GM12865 (cell line): ENCODE results near the gene PGM3.

Experiments used
- DNase-seq: peaks from one replicate; pipeline ENCODE4 v3.0.0; 2010; ENCODE audit warnings: low read depth
- H3K4me3 ChIP-seq: 2 replicates; pipeline ENCODE4 v1.5.1; 2011; ENCODE audit warnings: mild to moderate bottlenecking, low read depth, low read length, control low read depth
- CTCF ChIP-seq: IDR thresholded peaks from 2 replicates; pipeline ENCODE4 v1.5.1; 2011; ENCODE audit warnings: low read length, control low read depth, low read depth, inconsistent platforms; ENCODE audit not compliant: insufficient read depth; ENCODE audit errors: missing control alignments

Gene PGM3

GRCh38 chr6:83183082-83183828 lies 9.8 kb downstream of the PGM3 start:
- no peak for DNase-seq
- no peak for TF ChIP-seq CTCF
- no peak overlapping the region for H3K4me3 ChIP-seq

DNA sequence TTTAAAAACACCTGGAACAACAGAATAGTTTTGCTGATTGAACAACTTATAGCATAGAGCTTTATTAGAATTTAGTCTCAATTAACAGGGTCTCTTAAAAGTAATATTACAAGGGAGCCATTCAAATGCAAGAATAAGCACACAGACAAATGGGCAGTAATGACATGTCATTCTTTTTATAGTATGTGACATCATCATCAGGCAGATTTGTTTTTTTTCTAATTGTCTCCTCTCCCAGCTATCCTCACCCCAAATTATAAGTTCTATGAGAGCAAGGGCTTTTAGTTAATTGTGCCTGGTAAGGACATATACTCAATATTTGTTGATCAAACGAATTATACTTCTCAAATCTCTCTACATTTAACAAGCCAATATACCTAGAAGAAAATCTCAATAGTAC lies 11.0 kb downstream of the PGM3 start:
- no peak overlapping the region for H3K4me3 ChIP-seq
- DNase-seq, result no peak
- no peak for TF ChIP-seq CTCF

- TF ChIP-seq CTCF, result no peak
- no peak for DNase-seq
- no peak overlapping the region for H3K4me3 ChIP-seq
Observed at GRCh38 chr6:83180426-83180950, 12.6 kb downstream of the PGM3 start.

DNA sequence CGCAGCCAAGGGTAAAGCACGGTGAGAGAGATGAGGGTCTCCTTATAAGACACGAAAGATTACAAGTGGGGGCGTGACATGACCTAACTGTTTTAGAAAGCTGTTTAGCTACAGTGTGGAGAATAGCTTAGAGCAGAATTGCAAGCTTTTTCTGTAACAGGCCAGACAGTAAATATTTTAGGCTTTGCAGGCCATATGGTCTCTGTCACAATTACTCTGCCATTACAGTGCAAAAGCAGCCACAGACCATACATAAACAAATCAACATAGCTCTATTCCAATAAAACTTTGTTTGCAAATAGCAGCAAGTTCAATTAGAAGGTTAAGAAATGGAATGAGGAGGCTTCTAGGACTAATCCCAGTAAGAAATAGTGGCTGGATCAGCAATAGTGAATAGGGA lies 16.8 kb downstream of the PGM3 start:
- no peak for DNase-seq
- no peak overlapping the region for H3K4me3 ChIP-seq
- no peak for TF ChIP-seq CTCF

DNA sequence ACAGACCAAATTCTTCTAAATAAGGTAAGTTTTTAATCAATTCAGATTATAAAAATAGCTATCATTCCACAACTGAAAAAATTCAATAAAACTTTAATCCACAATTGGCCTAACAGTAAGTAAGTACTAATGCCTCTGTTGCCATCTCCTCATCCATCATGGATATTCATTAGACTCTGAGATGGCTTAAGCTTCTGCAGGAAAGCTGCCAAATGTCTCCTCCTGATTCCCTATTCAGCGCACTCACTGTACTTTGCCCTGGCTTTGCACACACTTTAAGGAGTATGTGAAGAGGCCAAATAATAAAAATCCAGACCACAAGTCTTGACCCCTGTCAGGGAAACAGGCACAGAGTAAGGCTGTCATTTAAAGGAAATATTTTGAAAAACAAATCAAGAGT lies 23.6 kb downstream of the PGM3 start:
- H3K4me3 ChIP-seq, result no peak overlapping the region
- TF ChIP-seq CTCF, result no peak
- DNase-seq, result no peak

- no peak overlapping the region for H3K4me3 ChIP-seq
- DNase-seq, result no peak
- no peak for TF ChIP-seq CTCF
Observed at GRCh38 chr6:83169106-83169505, 24.0 kb downstream of the PGM3 start.

DNA sequence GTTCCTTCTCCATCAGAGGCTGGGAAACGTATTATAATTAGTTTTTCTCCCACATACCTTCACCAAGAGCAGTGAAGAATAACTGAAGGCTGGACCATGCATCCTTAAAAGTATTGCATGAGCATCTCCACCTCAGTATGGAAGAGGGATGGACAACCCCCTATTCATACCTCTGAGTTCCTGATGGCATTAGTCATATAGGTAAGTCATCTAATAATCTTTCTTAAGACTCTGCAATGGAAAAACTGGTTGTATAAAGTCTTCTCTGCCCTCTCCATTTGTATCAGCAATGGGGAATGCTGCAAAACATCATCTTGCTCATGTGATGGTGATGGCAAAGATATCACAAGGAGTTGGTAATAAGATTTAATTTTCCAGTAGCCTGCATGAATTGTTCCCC lies 24.5 kb downstream of the PGM3 start:
- no peak for DNase-seq
- no peak overlapping the region for H3K4me3 ChIP-seq
- no peak for TF ChIP-seq CTCF
